CD4-positive, alpha-beta T cell (primary cell): ENCODE results near the gene CLEC20A. TPM values are rescaled to one million over a fixed set of nuclear protein-coding genes. Genes with fewer than 3 reads are reported as not detected.

ENCODE experiments used
- ATAC-seq: fragments of 200-7000 bp; cut with Tn5 transposase; one replicate; pipeline ENCODE4 v1.10.0; 2022; ENCODE audit warnings: mild to moderate bottlenecking; ENCODE audit not compliant: poor library complexity
- CTCF ChIA-PET: fragments of 350-600 bp; sonication (Branson Sonifier 250); formaldehyde crosslinking; loops from one replicate; lab custom pipeline; 2021; ENCODE audit warnings: antibody characterized with exemption, inconsistent platforms; lab: Charles Lee
- POLR2A ChIA-PET: fragments of 350-600 bp; sonication (Branson Sonifier 250); formaldehyde crosslinking; loops from one replicate; lab custom pipeline; 2021; ENCODE audit warnings: antibody characterized with exemption, inconsistent platforms; lab: Charles Lee
- DNase-seq, 14 experiments: peaks; one replicate each; pipeline ENCODE4 v3.0.0-alpha.2; 2013 to 2020; ENCODE audit warnings: mixed read lengths in 2 of 14
- H3K27ac ChIP-seq, 2 donors: one replicate each; pipeline versions ENCODE4 v1.5.1 to v1.7.0; 2013; ENCODE audit warnings: low read length in 2 of 2, low read depth in 1 of 2, mild to moderate bottlenecking in 1 of 2
- H3K27me3 ChIP-seq, 2 experiments: 1 replicate in 1 of 2; 2 replicates in 1 of 2; pipeline versions ENCODE4 v1.6.1 to v1.7.0; 2013; ENCODE audit warnings: low read length in 2 of 2, control low read depth in 1 of 2, mild to moderate bottlenecking in 1 of 2, moderate library complexity in 1 of 2; ENCODE audit not compliant: insufficient read depth in 2 of 2, control insufficient read depth in 1 of 2
- H3K36me3 ChIP-seq: one replicate; pipeline ENCODE4 v1.6.1; 2013; ENCODE audit warnings: low read length, control low read depth; ENCODE audit not compliant: insufficient read depth
- H3K4me1 ChIP-seq: one replicate; pipeline ENCODE4 v1.6.1; 2013; ENCODE audit warnings: low read length, control low read depth; ENCODE audit not compliant: insufficient read depth
- H3K4me3 ChIP-seq: one replicate; pipeline ENCODE4 v1.5.1; 2013; ENCODE audit warnings: mild to moderate bottlenecking, low read length, moderate library complexity
- H3K9me3 ChIP-seq, 2 experiments: 1 replicate in 1 of 2; 2 replicates in 1 of 2; pipeline versions ENCODE4 v1.6.1 to v1.7.0; 2013; ENCODE audit warnings: low read length in 2 of 2, mild to moderate bottlenecking in 2 of 2, control low read depth in 1 of 2, moderate library complexity in 1 of 2; ENCODE audit not compliant: control insufficient read depth in 1 of 2, insufficient read depth in 1 of 2
- H3K27ac Mint-ChIP-seq: one replicate; pipeline ENCODE4 v1.8.0; 2020; ENCODE audit warnings: mixed read lengths
- H3K27me3 Mint-ChIP-seq: one replicate; pipeline ENCODE4 v1.8.0; 2021; ENCODE audit warnings: mixed read lengths
- H3K36me3 Mint-ChIP-seq: one replicate; pipeline ENCODE4 v1.8.0; 2021; ENCODE audit warnings: low read depth, mixed read lengths
- H3K4me1 Mint-ChIP-seq: one replicate; pipeline ENCODE4 v1.8.0; 2021; ENCODE audit warnings: low read depth, mixed read lengths
- H3K4me3 Mint-ChIP-seq: one replicate; pipeline ENCODE4 v1.8.0; 2020; ENCODE audit warnings: mild to moderate bottlenecking, mixed read lengths
- H3K9me3 Mint-ChIP-seq: one replicate; pipeline ENCODE4 v1.8.0; 2020; ENCODE audit warnings: mixed read lengths
- CTCF ChIP-seq: fragments of 200-600 bp; IDR thresholded peaks from one replicate; pipeline ENCODE4 v1.8.0; 2022; ENCODE audit warnings: antibody characterized with exemption, mild to moderate bottlenecking
- intact Hi-C, 2 experiments: fragments of 100-400 bp; cut with DNase I in 1 of 2; cut with micrococcal nuclease in 1 of 2; formaldehyde crosslinking; loops; one replicate each; pipeline versions ENCODE4 v1.15.1 to v1.9.0; 2023 to 2025; cut with DNase I, micrococcal nuclease
- total RNA-seq, 174 experiments: library from RNA in 2 of 174; stranded (reverse) in 2 of 174; gene quantifications; one replicate each; pipeline ENCODE4 v1.2.3 and lab custom pipeline; 2021 to 2026

CLEC20A gene
- total RNA-seq, 2 experiments from 2014 or later = not detected

GRCh38 chr1:178470411-178470960 is 26.3 kb downstream of the CLEC20A start:
- Histone ChIP-seq H3K27me3 (peaks cover 0 to 3% of the 10 kb centered on the region in 2 experiments), H3K36me3 (no peaks in the 10 kb centered on the region), H3K27ac (no peak overlapping the region), H3K4me1 (no peaks in the 10 kb centered on the region), H3K9me3 (no peaks in the 10 kb centered on the region), H3K4me3 (no peak overlapping the region)
- H3K27me3 Mint-ChIP-seq = peaks cover 41% of the 10 kb centered on the region
- H3K9me3 Mint-ChIP-seq = no peaks in the 10 kb centered on the region
- ChIA-PET POLR2A (no interaction called here), CTCF (no interaction called here)
- ATAC-seq (no peak), DNase-seq (no peak)
- H3K27ac Mint-ChIP-seq = no peak overlapping the region
- intact Hi-C loops = no loop called here
- H3K4me3 Mint-ChIP-seq = no peak overlapping the region
- H3K36me3 Mint-ChIP-seq = no peaks in the 10 kb centered on the region
- TF ChIP-seq CTCF = no peak
- no peaks in the 10 kb centered on the region for H3K4me1 Mint-ChIP-seq

GRCh38 chr1:178467837-178468236 is 28.9 kb downstream of the CLEC20A start:
- no peak for DNase-seq
- Histone ChIP-seq H3K27ac (no peak overlapping the region), H3K4me3 (no peak overlapping the region), H3K27me3 (peaks cover 0 to 4% of the 10 kb centered on the region in 2 experiments), H3K9me3 (no peaks in the 10 kb centered on the region), H3K4me1 (no peaks in the 10 kb centered on the region), H3K36me3 (no peaks in the 10 kb centered on the region)
- Mint-ChIP-seq H3K4me3 (no peak overlapping the region), H3K9me3 (no peaks in the 10 kb centered on the region), H3K27ac (no peak overlapping the region), H3K27me3 (peaks cover 17% of the 10 kb centered on the region), H3K36me3 (no peaks in the 10 kb centered on the region), H3K4me1 (no peaks in the 10 kb centered on the region)
- ChIA-PET POLR2A (no interaction called here), CTCF (no interaction called here)
- no peak for ATAC-seq
- no peak for TF ChIP-seq CTCF
- intact Hi-C loops = no loop called here

- H3K27ac ChIP-seq = no peak overlapping the region
- Mint-ChIP-seq H3K27ac (no peak overlapping the region), H3K9me3 (no peaks in the 10 kb centered on the region), H3K36me3 (no peaks in the 10 kb centered on the region), H3K4me3 (no peak overlapping the region), H3K27me3 (peaks cover under 1% of the 10 kb centered on the region), H3K4me1 (no peaks in the 10 kb centered on the region)
- H3K27me3 ChIP-seq = peaks cover 0 to 4% of the 10 kb centered on the region in 2 experiments
- POLR2A ChIA-PET = no interaction called here
- CTCF ChIA-PET = interaction anchor here (1.1 kb wide), 1 partner anchor 10 kb away, joined by 3 read pairs; no protein-coding TSS in a partner anchor
- no peaks in the 10 kb centered on the region for H3K9me3 ChIP-seq
- H3K36me3 ChIP-seq = no peaks in the 10 kb centered on the region
- TF ChIP-seq CTCF = no peak
- ATAC-seq (no peak), DNase-seq (no peak)
- no peaks in the 10 kb centered on the region for H3K4me1 ChIP-seq
- H3K4me3 ChIP-seq = no peak overlapping the region
- intact Hi-C loops = no loop called here
These were observed 31.8 kb downstream of the CLEC20A start for GRCh38 chr1:178465011-178465410.
